ENCODE measurements around the gene CDCA3. TPM values are rescaled to one million over a fixed set of nuclear protein-coding genes. Genes with fewer than 3 reads are reported as not detected.

CDCA3 gene
- total RNA-seq, 1 experiment from 2014 or later = 61.8 TPM

- no peak for ATAC-seq
- ChIA-PET POLR2A (interaction anchor here (0.6 to 3.0 kb wide), 14 partner anchors 11 to 1143 kb away, joined by 3 to 33 read pairs (median 5); partner anchors contain the start of genes C12orf57, COPS7A, MLF2 and RNU7-1), CTCF (interaction anchor here (0.6 to 6.0 kb wide), 16 partner anchors 16 to 313 kb away, joined by 3 to 181 read pairs (median 10); partner anchors contain the start of genes C12orf57, COPS7A, MLF2 and PTMS)
- Mint-ChIP-seq H3K36me3 (peaks cover 37% of the 10 kb centered on the region), H3K4me1 (peaks cover 19% of the 10 kb centered on the region), H3K9me3 (no peaks in the 10 kb centered on the region), H3K27me3 (ENCODE audit: low read depth) (no peaks in the 10 kb centered on the region), H3K4me3 (peak overlapping the region; percentile 95), H3K27ac (peak overlapping the region; percentile 20; the same call in 1 of the 2 replicates)
- DNase-seq (ENCODE audit: low spot score) = no peak
- TF ChIP-seq NFATC4 (CRISPR knock-in tag; IDR thresholded peaks at IDR 0.05) (no peak), SP1 (CRISPR knock-in tag; conservative IDR thresholded peaks at IDR 0.05) (no peak), ZNF317 (CRISPR knock-in tag; IDR thresholded peaks at IDR 0.05; ENCODE audit: borderline replicate concordance, low read depth) (no peak), CBFB (CRISPR knock-in tag; IDR thresholded peaks at IDR 0.05; ENCODE audit: low read depth) (no peak), NFE2L1 (CRISPR knock-in tag; IDR thresholded peaks at IDR 0.05) (no peak), ZNF121 (CRISPR knock-in tag; IDR thresholded peaks at IDR 0.05) (no peak), ZSCAN18 (CRISPR knock-in tag; IDR thresholded peaks at IDR 0.05) (no peak), RORB (CRISPR knock-in tag; IDR thresholded peaks at IDR 0.05) (no peak), SOX15 (CRISPR knock-in tag; IDR thresholded peaks at IDR 0.05) (no peak), MXD4 (CRISPR knock-in tag; IDR thresholded peaks at IDR 0.05; ENCODE audit: borderline replicate concordance) (no peak), NR1H2 (CRISPR knock-in tag; IDR thresholded peaks at IDR 0.05) (no peak), ZNF232 (CRISPR knock-in tag; IDR thresholded peaks at IDR 0.05) (no peak), JUN (CRISPR knock-in tag; IDR thresholded peaks at IDR 0.05) (no peak), E2F4 (CRISPR knock-in tag; IDR thresholded peaks at IDR 0.05; ENCODE audit: borderline replicate concordance, low read depth) (no peak), FOXK1 (CRISPR knock-in tag; IDR thresholded peaks at IDR 0.05) (no peak), TEAD4 (CRISPR knock-in tag; IDR thresholded peaks at IDR 0.05) (no peak), NR2C2 (CRISPR knock-in tag; IDR thresholded peaks at IDR 0.05) (no peak)
- TF ChIP-seq, protein P1, sequence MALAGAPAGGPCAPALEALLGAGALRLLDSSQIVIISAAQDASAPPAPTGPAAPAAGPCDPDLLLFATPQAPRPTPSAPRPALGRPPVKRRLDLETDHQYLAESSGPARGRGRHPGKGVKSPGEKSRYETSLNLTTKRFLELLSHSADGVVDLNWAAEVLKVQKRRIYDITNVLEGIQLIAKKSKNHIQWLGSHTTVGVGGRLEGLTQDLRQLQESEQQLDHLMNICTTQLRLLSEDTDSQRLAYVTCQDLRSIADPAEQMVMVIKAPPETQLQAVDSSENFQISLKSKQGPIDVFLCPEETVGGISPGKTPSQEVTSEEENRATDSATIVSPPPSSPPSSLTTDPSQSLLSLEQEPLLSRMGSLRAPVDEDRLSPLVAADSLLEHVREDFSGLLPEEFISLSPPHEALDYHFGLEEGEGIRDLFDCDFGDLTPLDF (CRISPR knock-in tag; IDR thresholded peaks at IDR 0.05) = no peak
These were observed 312 bp downstream of the CDCA3 start for GRCh38 chr12:6850796-6851152.

GRCh38 chr12:6849976-6850560, 1.0 kb downstream of the CDCA3 start:
- DNase-seq (ENCODE audit: low spot score) (no peak), ATAC-seq (no peak)
- TF ChIP-seq NR2C2 (CRISPR knock-in tag; IDR thresholded peaks at IDR 0.05) = no peak
- TF ChIP-seq, protein P2, sequence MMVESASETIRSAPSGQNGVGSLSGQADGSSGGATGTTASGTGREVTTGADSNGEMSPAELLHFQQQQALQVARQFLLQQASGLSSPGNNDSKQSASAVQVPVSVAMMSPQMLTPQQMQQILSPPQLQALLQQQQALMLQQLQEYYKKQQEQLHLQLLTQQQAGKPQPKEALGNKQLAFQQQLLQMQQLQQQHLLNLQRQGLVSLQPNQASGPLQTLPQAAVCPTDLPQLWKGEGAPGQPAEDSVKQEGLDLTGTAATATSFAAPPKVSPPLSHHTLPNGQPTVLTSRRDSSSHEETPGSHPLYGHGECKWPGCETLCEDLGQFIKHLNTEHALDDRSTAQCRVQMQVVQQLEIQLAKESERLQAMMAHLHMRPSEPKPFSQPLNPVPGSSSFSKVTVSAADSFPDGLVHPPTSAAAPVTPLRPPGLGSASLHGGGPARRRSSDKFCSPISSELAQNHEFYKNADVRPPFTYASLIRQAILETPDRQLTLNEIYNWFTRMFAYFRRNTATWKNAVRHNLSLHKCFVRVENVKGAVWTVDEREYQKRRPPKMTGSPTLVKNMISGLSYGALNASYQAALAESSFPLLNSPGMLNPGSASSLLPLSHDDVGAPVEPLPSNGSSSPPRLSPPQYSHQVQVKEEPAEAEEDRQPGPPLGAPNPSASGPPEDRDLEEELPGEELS (CRISPR knock-in tag; IDR thresholded peaks at IDR 0.05) = no peak
- no peak for TF ChIP-seq NFYB (CRISPR knock-in tag; conservative IDR thresholded peaks at IDR 0.05; ENCODE audit: low read depth)
- TF ChIP-seq GTF2I (CRISPR knock-in tag; conservative IDR thresholded peaks at IDR 0.05) = no peak
- no peak for TF ChIP-seq USF2 (CRISPR knock-in tag; IDR thresholded peaks at IDR 0.05)
- TF ChIP-seq JUN (CRISPR knock-in tag; IDR thresholded peaks at IDR 0.05) = no peak
- TF ChIP-seq FOXK1 (CRISPR knock-in tag; IDR thresholded peaks at IDR 0.05) = no peak
- TF ChIP-seq TEAD1 (CRISPR knock-in tag; IDR thresholded peaks at IDR 0.05) = no peak
- Mint-ChIP-seq H3K36me3 (peaks cover 37% of the 10 kb centered on the region), H3K9me3 (no peaks in the 10 kb centered on the region), H3K4me1 (peaks cover 19% of the 10 kb centered on the region), H3K27me3 (ENCODE audit: low read depth) (no peaks in the 10 kb centered on the region), H3K27ac (peak overlapping the region; percentile 20; the same call in 1 of the 2 replicates), H3K4me3 (peak overlapping the region; percentile 95)
- CTCF ChIA-PET = interaction anchor here (3.8 to 6.0 kb wide), 2 partner anchors 15 to 20 kb away, joined by 54 to 181 read pairs; partner anchors contain the start of genes SPSB2 and TPI1
- POLR2A ChIA-PET = interaction anchor here (1.4 to 2.5 kb wide), 2 partner anchors 17 to 97 kb away, joined by 6 to 15 read pairs; partner anchors contain the start of gene MLF2
